RPMI8226 (cell line): ENCODE results near the gene POLE2.
"Not testable (repeated sequence)": the region's sequence is repeated elsewhere in the genome, so short reads cannot be mapped to it uniquely, and the experiment has no call there.

Source experiments
- DNase-seq: peaks from one replicate; pipeline ENCODE4 v3.0.0-alpha.2; 2015

The POLE2 gene, protein sequence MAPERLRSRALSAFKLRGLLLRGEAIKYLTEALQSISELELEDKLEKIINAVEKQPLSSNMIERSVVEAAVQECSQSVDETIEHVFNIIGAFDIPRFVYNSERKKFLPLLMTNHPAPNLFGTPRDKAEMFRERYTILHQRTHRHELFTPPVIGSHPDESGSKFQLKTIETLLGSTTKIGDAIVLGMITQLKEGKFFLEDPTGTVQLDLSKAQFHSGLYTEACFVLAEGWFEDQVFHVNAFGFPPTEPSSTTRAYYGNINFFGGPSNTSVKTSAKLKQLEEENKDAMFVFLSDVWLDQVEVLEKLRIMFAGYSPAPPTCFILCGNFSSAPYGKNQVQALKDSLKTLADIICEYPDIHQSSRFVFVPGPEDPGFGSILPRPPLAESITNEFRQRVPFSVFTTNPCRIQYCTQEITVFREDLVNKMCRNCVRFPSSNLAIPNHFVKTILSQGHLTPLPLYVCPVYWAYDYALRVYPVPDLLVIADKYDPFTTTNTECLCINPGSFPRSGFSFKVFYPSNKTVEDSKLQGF

DNA sequence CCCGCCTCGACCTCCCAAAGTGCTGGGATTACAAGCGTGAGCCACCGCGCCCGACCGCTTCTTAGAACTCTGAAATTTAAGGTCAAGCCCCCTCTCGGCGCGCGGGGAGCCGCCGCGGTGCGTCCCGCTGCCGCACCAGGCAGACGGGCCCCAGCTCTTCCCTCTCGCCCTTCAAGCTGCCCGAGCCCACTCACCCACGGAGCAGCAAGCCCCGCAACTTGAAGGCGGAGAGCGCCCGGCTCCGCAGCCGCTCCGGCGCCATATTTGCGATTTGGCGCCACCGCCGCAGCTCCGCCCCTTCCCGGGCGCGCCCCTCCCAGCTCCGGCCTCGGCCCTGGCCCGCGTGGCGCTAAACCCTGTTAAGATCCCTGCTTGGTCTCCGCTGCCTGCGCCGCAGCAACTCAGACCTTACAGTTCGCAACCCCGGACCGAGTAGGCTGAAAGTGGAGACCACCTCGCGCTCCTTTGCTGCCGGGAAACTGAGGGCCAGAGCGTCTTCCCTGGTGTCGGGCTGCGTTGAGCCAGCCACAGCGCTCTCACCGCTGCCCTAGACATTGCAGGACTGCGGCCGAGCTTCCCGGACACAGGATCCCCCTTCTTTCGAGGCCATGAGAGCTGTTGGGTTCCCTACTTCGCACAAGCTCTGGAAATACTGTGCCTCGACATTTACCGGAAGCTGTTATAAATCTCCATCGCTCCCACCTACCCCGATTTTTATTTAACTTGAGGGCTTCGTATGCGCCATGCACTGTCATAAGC lies at the start of gene POLE2:
TSS of gene POLE2 (minus strand) at position 273 of the 759 bp plus-strand sequence. CDS start at position 262, 11 bp downstream.
- peak; percentile 79 for DNase-seq

DNA sequence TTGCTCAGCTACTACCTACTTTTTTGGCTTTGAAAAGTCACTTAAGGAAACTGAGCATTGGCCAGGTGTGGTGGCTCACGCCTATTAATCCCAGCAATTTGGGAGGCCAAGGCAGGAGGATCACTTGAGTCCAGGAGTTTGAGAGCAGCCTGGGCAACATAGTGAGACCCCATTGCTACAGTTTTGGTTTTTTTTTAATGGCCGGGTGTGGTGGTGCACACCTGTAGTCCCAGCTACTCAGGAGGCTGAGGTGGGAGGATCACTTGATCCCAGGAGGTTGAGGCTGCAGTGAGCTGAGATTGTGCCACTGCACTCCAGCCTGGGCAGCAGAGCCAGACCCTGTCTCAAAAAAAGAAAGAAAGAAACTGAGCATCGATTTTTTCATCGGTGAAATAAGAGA lies 47.7 kb upstream of the POLE2 start:
- DNase-seq, result not testable (repeated sequence)

DNA sequence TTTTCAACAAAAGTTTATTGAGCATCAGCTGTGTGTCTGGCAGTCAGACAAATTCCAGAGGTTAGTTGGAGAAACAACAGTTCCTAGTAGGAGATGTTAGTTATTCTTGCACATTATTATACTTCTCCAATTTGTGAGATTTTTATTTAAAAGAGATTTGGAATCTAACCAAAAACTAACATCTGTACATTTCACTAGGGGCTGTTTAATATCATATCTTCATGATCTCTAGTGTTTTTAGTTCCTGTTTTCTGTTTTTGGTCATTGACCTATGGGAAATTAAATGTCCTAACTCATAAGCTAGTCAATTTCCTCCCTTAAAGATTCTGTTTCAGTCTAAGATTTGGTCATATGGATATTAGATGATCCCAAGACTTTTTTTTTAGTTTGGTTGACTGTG lies 45.8 kb upstream of the POLE2 start:
- DNase-seq, result no peak

DNA sequence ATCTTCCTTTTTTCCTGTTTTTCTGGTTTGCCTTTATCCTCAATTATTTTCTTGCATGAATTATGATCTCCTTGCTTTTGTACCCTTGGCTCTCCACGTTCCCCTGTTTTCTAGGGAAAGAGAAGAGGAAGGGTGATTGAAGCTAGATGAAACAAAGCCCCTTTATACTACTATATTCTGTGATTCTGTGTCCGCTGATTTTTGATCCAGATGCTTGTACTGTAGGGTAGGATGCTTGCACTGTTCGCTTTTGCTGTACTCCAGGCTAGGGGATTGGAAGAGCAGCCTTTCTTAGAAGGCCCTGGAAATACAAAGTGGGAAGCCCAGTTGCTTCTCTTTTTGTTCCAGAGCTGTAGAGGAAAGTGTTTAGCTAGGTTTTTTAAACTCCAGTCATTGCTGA lies 44.9 kb upstream of the POLE2 start:
- no peak for DNase-seq

DNA sequence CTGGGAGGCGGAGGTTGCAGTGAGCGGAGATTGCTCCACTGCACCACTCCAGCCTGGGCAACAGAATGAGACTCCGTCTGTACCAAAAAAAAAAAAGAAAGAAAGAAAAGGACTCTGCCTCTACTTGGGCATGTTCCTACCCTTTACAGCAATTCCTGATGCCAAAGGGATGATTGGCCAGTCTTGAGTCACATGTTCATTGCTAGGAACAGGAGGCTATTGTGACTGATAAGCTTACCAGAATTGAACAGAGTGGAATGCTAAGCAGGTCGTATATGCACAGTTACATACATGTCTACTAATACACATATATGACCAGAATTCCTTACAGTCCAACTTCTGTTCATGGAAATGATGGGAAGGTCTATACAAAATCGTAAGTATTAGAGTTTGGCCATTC lies 39.2 kb upstream of the POLE2 start:
- DNase-seq, result no peak

DNA sequence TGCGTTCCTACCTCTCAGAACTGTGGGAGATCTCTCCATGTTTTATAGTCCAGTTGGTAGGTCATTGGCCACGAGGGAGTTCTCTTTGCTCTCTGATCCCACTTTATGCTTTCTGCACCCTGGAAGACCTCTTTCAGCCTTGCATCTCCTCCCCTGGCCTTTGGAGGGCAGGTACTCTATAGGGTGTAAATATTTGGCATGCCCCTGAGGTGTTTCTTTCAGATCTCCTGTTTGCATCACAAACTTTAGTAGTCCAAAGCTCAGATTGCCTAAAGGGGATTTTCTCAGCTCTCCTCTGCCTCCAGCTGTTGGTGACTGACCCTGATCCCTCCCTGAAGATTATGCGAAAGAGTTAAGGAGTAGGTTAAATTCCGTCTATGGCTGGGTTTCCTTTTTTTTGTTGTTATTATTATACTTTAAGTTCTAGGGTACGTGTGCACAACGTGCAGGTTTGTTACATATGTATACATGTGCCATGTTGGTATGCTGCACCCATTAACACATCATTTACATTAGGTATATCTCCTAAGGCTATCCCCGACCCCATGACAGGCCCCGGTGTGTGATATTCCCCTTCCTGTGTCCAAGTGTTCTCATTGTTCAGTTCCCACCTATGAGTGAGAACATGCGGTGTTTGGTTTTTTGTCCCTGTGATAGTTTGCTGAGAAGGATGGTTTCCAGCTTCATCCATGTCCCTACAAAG lies 33.9 kb upstream of the POLE2 start:
- DNase-seq, result not testable (repeated sequence)

DNA sequence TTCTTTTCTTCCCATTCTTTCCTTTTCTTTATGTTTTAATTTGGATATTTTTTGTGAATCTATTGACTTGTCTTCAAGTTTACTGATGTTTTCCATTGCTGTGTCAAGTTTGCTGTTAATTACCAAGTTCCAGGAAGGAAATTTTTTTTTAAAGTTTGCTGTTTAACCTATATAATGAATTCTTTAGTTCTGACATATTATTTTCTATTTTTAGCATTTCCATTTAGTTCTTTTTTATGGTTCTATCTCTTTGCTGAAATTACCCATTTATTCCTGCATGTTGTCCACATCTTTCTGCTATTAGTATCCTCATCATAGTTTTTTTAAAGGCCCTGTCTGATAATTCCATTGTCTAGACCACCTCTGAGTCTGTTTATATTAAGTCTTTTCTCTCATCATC lies 32.7 kb upstream of the POLE2 start:
- DNase-seq, result no peak

DNA sequence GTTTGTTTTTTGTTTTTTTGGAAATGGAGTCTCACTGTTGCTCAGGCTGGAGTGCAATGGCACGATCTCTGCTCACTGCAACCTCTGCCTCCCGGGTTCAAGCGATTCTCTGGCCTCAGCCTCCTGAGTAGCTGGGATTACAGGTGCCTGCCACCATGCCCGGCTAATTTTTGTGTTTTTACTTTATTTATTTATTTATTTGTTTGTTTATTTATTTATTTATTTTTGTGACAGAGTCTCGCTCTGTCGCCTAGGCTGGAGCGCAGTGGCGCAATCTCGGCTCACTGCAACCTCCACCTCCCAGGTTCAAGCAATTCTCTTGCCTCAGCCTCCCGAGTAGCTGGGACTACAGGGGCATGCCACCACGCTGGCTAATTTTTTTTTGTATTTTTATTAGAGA lies 23.0 kb upstream of the POLE2 start:
- DNase-seq, result not testable (repeated sequence)

DNA sequence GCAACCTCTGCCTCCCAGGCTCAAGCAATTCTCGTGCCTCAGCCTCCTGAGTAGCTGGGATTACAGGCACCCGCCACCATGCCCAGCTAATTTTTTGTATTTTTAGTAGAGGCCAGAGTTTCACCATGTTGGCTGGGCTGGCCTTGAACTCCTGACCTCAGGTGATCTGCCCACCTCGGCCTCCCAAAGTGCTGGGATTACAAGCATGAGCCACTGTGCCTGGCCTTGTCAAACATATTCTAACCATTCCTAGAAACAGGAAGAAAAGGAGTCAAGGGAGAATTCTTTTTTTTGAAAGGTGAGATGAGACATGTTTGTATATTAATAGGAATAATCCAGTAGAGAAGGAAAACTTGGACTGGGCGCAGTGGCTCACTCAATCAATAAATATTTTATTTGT lies 16.5 kb upstream of the POLE2 start:
- DNase-seq, result not testable (repeated sequence)

DNA sequence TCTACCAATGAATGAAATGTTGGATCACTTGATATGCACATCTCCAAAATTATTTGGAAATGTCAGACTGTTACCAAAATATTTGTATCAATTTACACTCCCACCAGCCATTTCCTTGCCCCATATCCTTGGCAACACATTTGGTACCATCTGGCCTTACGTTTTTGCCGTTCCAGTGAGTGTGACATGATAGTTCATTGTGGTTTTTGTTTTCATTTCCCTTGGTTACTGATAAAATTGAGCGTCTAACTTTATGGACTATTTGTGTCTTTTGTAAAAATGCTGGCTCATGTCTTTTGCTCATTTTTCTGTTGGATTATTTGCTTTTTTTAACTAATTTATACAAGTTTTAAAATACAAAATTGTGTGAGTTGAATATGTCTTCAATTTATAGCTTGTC lies 16.0 kb upstream of the POLE2 start:
- no peak for DNase-seq

DNA sequence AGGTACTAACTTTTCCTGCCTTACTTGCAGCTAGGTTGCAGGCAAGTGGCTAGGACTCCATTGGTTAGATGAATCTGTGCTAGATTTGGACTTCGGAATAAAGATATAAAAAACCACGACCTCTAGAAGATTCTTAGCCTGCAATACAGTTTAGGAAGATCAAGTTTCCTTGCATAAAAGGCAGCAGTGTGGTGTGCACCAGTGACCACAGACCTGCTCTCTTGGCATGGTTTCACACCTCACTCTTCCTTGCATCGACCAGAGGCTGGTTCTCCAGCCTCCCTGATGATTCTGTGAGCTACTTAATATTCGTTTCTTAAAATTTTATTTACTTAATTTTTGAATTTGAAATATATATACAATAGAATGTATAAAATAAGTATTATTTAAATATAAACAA lies 14.7 kb upstream of the POLE2 start:
- DNase-seq, result no peak

DNA sequence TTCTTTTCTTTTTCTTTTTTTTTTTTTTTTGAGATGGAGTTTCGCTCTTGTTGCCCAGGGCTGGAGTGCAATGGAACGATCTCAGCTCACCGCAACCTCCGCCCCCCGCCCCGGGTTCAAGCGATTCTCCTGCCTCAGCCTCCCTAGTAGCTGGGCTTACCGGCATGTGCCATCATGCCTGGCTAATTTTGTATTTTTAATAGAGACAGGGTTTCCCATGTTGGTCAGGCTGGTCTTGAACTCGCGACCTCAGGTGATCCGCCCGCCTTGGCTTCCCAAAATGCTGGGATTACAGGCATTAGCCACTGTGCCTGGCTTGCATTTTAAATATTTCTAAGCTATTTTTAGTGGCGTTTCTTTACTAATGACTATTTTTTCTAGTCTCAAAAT lies 5.7 kb upstream of the POLE2 start:
- DNase-seq, result not testable (repeated sequence)

DNA sequence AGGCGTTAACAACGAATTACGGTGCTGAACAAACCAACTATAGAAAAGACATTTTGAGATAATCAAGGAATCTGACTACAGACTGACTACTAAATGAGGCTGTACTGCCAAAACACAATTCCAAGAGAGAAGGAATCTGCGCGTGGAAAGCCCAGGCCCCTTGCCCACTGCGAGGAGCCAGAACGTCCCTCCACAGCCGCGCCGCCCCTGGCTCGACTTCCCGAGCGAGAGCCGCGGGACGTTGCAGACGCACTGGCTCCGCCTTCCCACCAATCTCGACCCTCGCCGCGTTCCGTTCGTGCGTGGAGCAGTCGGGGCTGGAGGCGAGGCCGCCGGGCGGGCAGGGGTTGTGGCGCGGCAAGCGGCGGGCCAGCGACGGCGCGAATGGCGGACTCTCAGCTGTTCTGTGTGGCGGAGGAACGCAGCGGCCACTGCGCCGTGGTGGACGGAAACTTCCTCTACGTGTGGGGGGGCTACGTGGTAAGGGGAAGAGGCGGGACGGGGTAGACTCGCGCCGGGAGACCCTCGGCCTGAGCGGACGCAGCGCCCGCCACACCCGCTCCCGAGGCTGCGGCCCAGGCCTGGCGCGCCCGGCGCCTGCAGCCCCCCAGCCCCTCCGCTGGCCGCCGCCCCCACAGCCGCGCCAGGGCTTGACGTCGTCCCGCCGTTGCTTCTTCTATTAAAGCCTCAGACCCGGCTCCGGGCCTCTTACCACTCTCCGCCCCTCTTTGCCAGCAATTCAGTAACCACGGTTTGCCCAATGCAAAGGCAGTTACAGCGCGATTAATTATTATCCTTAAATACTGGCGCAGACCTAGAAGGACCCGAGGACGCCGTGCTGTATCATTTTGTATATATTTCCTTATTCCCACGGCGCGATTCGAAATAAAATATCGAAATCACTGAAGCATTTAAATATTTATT lies 5.1 kb upstream of the POLE2 start, which contains the start of gene KLHDC1:
TSS of gene KLHDC1 (plus strand) at position 310 of the 924 bp plus-strand sequence. CDS start at position 385, 75 bp downstream.
- DNase-seq, result peak; percentile 46

DNA sequence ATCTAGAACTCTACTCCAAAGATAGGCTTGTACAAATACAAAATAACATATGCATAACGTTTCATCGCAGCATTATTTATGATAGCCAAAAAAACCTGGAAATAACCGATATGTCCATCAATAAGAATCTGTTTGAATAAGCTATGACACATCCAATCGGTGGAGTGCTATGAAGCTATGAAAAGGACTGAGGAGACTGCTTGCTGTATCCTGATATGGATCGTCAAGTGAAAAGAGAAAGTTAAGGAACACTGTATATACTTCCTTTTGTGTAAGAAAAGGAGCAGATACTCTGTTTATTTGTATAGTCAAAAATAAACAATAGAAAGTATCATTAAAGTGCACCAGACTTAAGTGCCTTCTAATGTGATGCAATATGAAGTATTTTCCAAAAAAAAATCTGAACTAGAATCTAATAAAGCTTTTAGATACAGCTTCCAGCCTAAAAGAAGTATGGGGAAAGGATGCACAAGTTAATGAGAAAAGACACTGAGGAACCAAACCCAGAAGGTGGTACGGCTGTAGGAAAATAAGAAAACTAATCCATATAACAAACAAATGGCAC lies 4.3 kb upstream of the POLE2 start:
- no peak for DNase-seq

DNA sequence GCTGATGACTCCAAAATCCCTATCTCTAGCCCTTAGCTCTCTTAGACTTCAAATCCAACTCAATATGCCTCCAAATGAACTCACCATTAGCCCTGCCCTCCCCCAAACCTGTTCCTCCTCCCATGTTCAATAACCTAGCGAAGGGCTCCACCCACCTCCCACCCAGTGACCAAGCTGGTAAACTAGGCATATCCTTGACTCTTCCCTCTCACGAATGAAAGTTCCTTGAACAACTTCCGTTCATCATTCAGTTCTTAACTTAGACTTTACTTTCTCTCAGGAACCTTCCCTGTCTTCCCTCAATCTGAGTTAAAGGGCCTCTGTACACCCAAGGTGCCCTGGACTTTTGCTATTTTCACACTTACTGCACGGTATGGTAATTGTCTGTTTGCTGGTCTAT lies 3.0 kb upstream of the POLE2 start:
- no peak for DNase-seq

DNA sequence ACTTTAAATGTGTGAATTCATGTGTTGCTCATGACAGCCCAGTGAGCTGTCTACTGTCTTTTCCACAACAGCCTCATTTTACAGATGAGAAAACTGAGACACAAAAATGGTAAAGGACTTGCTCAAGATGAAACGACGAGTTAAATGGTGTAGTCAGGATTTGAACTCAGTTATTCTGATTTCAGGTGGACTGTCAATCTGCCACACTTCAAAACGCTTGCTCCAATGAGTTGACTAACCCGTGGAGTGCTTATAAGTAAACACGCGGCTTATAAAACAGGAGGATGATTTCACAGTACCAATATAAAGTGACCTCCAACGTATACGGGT lies 652 bp upstream of the POLE2 start:
- DNase-seq, result no peak

DNA sequence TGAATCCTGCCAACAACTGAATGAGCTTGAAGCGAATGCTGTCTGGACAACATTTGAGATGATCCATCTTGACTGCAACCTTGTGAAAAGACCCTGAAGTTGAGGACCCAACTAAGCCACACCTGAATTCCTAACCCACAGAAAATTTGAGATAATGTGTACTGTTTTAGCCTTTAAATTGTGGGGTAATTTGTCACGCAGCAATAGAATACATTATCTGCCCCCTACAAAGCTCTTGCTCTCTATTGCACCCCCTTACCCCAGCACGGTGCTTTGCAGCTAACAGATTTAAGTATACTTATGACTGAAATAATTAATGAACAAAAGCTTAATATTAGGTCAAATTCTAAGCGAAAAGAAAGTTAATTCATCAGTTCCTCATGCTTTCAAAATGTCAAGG lies 1.6 kb downstream of the POLE2 start:
- DNase-seq, result no peak

DNA sequence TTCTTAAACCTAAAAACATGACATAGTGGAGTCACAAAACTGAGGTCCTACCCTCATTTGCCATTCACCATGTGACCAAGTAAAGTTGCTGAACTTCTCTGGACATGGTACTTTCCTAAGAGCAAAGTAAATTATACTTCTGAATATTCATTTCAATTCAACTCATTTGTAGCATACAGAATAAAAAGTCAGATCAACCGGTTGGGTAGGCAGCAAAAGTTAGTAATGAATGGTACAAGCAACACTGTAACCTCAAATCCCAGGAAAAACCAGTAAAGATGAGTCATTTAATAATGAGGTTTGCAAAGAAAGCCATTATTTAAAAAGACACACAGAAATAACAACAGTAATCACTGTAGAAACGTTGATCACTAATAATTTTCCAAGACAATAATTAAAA lies 8.7 kb downstream of the POLE2 start:
- no peak for DNase-seq

DNA sequence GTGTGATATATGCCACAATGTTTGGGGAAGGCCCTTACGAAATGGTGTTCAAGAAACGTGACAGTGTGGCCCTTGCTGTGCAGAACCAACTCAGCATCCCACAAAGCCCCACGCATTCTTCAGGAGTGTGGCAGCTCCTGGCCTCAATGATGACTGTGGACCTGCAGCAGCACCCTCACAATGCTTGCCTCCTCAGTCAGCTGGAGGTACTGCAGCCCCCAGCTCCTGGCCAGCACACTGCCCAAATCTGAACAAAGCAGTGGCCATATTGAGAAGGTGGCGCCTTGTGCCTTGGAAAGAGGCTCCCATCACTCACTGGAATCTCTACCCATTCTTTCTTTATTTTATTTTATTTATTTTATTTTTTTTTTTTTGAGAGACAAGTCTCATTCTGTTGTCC lies 10.4 kb downstream of the POLE2 start:
- DNase-seq, result no peak

DNA sequence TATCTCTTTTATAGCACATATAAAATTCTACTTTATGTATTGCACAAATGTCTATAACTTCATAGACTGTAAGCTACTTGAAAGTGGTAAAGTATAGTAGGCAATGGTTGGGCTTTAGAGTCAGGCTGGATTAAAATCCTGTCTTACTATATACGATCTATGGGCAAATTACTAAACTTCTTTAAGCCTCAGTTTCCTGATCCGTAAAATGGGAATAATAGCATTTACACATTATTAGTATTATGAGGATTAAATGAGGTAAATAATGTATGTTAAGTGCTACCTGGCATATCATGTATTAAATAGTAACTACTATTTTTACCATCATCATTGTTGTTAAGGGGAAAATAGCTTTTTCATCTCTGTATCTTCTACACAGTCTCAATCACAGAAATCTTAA lies 14.4 kb downstream of the POLE2 start:
- DNase-seq, result no peak

DNA sequence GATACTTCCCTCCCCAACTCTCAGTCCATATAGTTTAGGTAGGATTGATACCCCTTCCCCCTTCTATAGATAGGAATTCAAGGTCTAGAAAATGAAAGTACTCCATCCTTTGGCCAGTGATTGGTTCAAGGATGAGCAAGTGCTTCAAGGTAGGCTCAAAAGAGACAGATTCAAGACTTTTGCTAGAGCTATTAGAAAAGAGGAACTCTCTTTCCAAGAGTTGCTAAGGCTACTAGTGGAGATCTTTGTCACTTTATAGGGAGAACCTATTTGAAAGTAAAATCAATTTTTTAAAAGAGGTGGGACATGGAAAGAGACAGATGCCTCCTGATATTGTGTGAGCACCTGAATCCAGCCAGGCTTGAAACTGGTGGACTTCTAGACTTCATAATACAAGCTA lies 17.5 kb downstream of the POLE2 start:
- no peak for DNase-seq
